Small intestine (tissue), 7 donors: Measurements from ENCODE around the gene DENND1A. TPM values are rescaled to one million over a fixed set of nuclear protein-coding genes. Genes with fewer than 3 reads are reported as not detected.

ENCODE experiments used
- DNase-seq, 2 donors: peaks; one replicate each; pipeline versions ENCODE4 v3.0.0 to v3.0.0-alpha.2; 2013
- FAIRE-seq: peaks from 2 replicates; lab custom pipeline; 2012; peaks lifted over from hg19 to GRCh38; lab: Jason Lieb, UNC
- H3K27ac ChIP-seq, 3 donors: one replicate each; pipeline ENCODE4 v1.5.1; 2013; ENCODE audit warnings: low read length in 2 of 3, mild to moderate bottlenecking in 2 of 3, control low read depth in 1 of 3, inconsistent platforms in 1 of 3, low read depth in 1 of 3, moderate library complexity in 1 of 3
- H3K27me3 ChIP-seq, 3 donors: one replicate each; pipeline ENCODE4 v1.6.1; 2013; ENCODE audit warnings: low read length in 3 of 3, inconsistent platforms in 1 of 3; ENCODE audit not compliant: control insufficient read depth in 3 of 3, insufficient read depth in 3 of 3
- H3K36me3 ChIP-seq, 3 donors: one replicate each; pipeline ENCODE4 v1.6.1; 2013; ENCODE audit warnings: low read length in 3 of 3, inconsistent platforms in 1 of 3, low read depth in 1 of 3, mild to moderate bottlenecking in 1 of 3, moderate library complexity in 1 of 3; ENCODE audit not compliant: control insufficient read depth in 3 of 3, insufficient read depth in 2 of 3
- H3K4me1 ChIP-seq, 3 donors: one replicate each; pipeline ENCODE4 v1.6.1; 2013; ENCODE audit warnings: low read length in 2 of 3, inconsistent platforms in 1 of 3, low read depth in 1 of 3, mild to moderate bottlenecking in 1 of 3, moderate library complexity in 1 of 3; ENCODE audit not compliant: control insufficient read depth in 3 of 3, insufficient read depth in 2 of 3
- H3K4me3 ChIP-seq, 3 donors: one replicate each; pipeline ENCODE4 v1.5.1; 2013; ENCODE audit warnings: low read length in 3 of 3, control low read depth in 1 of 3, inconsistent platforms in 1 of 3, low read depth in 1 of 3, mild to moderate bottlenecking in 1 of 3, moderate library complexity in 1 of 3
- H3K9me3 ChIP-seq, 2 donors: one replicate each; pipeline ENCODE4 v1.6.1; 2013; ENCODE audit warnings: low read depth in 1 of 2, low read length in 1 of 2; ENCODE audit not compliant: control insufficient read depth in 2 of 2, insufficient read depth in 1 of 2
- WGBS, 3 donors: extraction: QIAGEN DNeasy Blood & Tissue Kit; methylation state at CpG; one replicate each; pipeline ENCODE4 v1.1.7; 2013; 5-methylcytosine and 5-hydroxymethylcytosine counted together
- polyA plus RNA-seq, 4 donors: library from polyadenylated mRNA; stranded (reverse) in 3 of 4; unstranded in 1 of 4; fragments of 200-250 nt in 3 of 4; fragments of 120-200 nt in 1 of 4; gene quantifications; one replicate each; pipeline versions ENCODE4 v1.2.1 to v1.2.3, GENCODE V29; 2013
- donor health status: healthy with polysubstance abuse.
- donor health status: control.
- donor health status: control.
- donor health status: Bipolar disorder and iron deficiency.
- donor health status: healthy.

The DENND1A gene
- polyA plus RNA-seq, 4 donors = 11.5 to 43.4 (median 20.0) TPM

GRCh38 chr9:123651273-123651672 is 278.7 kb downstream of the DENND1A start:
- Histone ChIP-seq H3K27ac (no peak overlapping the region), H3K36me3 (peaks cover 0 to 22% (median 8%) of the 10 kb centered on the region in 3 donors), H3K4me1 (peaks cover 0 to 2% (median 0%) of the 10 kb centered on the region in 3 donors), H3K9me3 (no peaks in the 10 kb centered on the region), H3K27me3 (no peaks in the 10 kb centered on the region), H3K4me3 (no peak overlapping the region)
- FAIRE-seq (no peak), DNase-seq (peak in 1 of 2 donors; percentile 79)
- 25 to 69% (median 46%) methylated on average over 8 of the region's 8 CpGs for WGBS, 3 donors

DNA sequence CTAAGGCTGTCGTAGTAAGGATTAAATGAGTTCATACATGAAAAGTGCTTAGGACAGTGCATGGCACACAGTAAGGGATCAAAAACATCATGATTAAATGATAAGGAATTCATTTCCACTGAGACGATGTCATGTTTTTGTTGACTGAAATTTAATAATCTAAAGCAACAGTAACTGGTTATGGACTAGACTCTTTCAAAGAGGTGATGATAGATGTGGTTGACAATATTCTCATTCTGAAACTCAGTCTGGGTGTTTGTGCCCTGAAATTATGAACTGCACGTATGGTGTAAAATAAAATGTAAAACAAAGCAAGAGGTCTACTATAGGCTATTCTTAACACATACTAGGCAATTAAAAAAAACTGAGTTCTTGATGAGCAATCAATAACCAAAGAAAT is 280.0 kb downstream of the DENND1A start:
- FAIRE-seq (no peak), DNase-seq (no peak)
- no peak overlapping the region for H3K4me3 ChIP-seq
- H3K9me3 ChIP-seq = no peaks in the 10 kb centered on the region
- peaks cover 0 to 2% (median 0%) of the 10 kb centered on the region in 3 donors for H3K4me1 ChIP-seq
- H3K27me3 ChIP-seq = no peaks in the 10 kb centered on the region
- peaks cover 0 to 16% (median 11%) of the 10 kb centered on the region in 3 donors for H3K36me3 ChIP-seq
- no peak overlapping the region for H3K27ac ChIP-seq
- 70 to 86% (median 79%) methylated on average over 3 of the region's 3 CpGs for WGBS, 3 donors

DNA sequence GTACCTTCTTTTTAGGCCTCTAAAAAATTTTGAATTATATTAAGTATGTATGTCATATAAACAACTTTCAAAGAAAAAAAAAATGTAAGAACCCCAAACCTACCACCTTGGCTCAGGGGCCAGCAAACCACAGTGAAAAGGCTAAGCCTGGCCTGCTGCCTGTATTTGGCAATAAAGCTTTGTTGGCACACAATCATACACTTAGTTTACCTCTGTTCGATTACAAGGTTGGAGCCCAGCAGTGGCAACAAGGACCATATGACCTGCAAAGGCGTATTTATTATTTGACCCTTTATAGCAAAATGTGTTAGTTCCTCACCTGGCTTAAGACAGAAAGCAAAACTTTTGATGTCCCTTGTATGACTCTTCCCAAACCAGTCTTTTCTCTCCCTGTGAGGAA is 282.8 kb downstream of the DENND1A start:
- no peak overlapping the region for H3K4me3 ChIP-seq
- DNase-seq = no peak

GRCh38 chr9:123645762-123646161 is 284.2 kb downstream of the DENND1A start:
- H3K36me3 ChIP-seq = peaks cover 0 to 11% (median 10%) of the 10 kb centered on the region in 3 donors
- FAIRE-seq (no peak), DNase-seq (no peak)
- H3K4me1 ChIP-seq = peaks cover 0 to 2% (median 2%) of the 10 kb centered on the region in 3 donors
- no peaks in the 10 kb centered on the region for H3K9me3 ChIP-seq
- H3K4me3 ChIP-seq = no peak overlapping the region
- WGBS, 3 donors = 90 to 94% (median 93%) methylated on average over 9 of the region's 9 CpGs
- H3K27me3 ChIP-seq = no peaks in the 10 kb centered on the region
- H3K27ac ChIP-seq = no peak overlapping the region

More for the DNA sequence above, 282.8 kb downstream of the DENND1A start:
- H3K4me1 ChIP-seq = peaks cover 0 to 4% (median 2%) of the 10 kb centered on the region in 3 donors
- WGBS, 3 donors = 60 to 77% (median 70%) methylated on average over 2 of the region's 2 CpGs
- H3K9me3 ChIP-seq = no peaks in the 10 kb centered on the region
- no peak for FAIRE-seq
- H3K27ac ChIP-seq = no peak overlapping the region
- H3K36me3 ChIP-seq = peaks cover 0 to 15% (median 10%) of the 10 kb centered on the region in 3 donors
- H3K27me3 ChIP-seq = no peaks in the 10 kb centered on the region

GRCh38 chr9:123645126-123645525 is 284.8 kb downstream of the DENND1A start:
- 87 to 93% (median 92%) methylated on average over 4 of the region's 4 CpGs for WGBS, 3 donors
- FAIRE-seq (no peak), DNase-seq (no peak)
- Histone ChIP-seq H3K4me1 (peaks cover 0 to 3% (median 2%) of the 10 kb centered on the region in 3 donors), H3K27ac (no peak overlapping the region), H3K27me3 (no peaks in the 10 kb centered on the region), H3K9me3 (no peaks in the 10 kb centered on the region), H3K4me3 (no peak overlapping the region), H3K36me3 (peaks cover 0 to 14% (median 10%) of the 10 kb centered on the region in 3 donors)

GRCh38 chr9:123643518-123643917 is 286.4 kb downstream of the DENND1A start:
- Histone ChIP-seq H3K27ac (no peak overlapping the region), H3K27me3 (no peaks in the 10 kb centered on the region), H3K4me1 (peaks cover 0 to 3% (median 2%) of the 10 kb centered on the region in 3 donors), H3K36me3 (peaks cover 0 to 14% (median 10%) of the 10 kb centered on the region in 3 donors), H3K4me3 (no peak overlapping the region), H3K9me3 (no peaks in the 10 kb centered on the region)
- FAIRE-seq (no peak), DNase-seq (peak in 1 of 2 donors; percentile 93)
- WGBS, 3 donors = 17 to 66% (median 41%) methylated on average over 9 of the region's 9 CpGs

- peak; percentile 72 to 76 for DNase-seq
- peaks cover 0 to 13% (median 7%) of the 10 kb centered on the region in 3 donors for H3K36me3 ChIP-seq
- FAIRE-seq = no peak
- 23 to 51% (median 41%) methylated on average over 12 of the region's 12 CpGs for WGBS, 3 donors
- no peaks in the 10 kb centered on the region for H3K27me3 ChIP-seq
- H3K27ac ChIP-seq = no peak overlapping the region
- H3K9me3 ChIP-seq = no peaks in the 10 kb centered on the region
- peaks cover 0 to 5% (median 3%) of the 10 kb centered on the region in 3 donors for H3K4me1 ChIP-seq
- H3K4me3 ChIP-seq = no peak overlapping the region
These were observed 287.3 kb downstream of the DENND1A start for GRCh38 chr9:123642291-123643278.

- peaks cover 0 to 8% (median 8%) of the 10 kb centered on the region in 3 donors for H3K36me3 ChIP-seq
- no peak overlapping the region for H3K27ac ChIP-seq
- DNase-seq = peak in 1 of 2 donors; percentile 32
- no peak overlapping the region for H3K4me3 ChIP-seq
- FAIRE-seq = no peak
- no peaks in the 10 kb centered on the region for H3K27me3 ChIP-seq
- no peaks in the 10 kb centered on the region for H3K9me3 ChIP-seq
- peaks cover 3 to 6% (median 5%) of the 10 kb centered on the region in 3 donors for H3K4me1 ChIP-seq
- WGBS, 3 donors = 66 to 82% (median 81%) methylated on average over 4 of the region's 4 CpGs
These were observed 289.1 kb downstream of the DENND1A start for GRCh38 chr9:123640792-123641222.
